A673 (cell line): ENCODE data around the gene CCDC88C. TPM values are rescaled to one million over a fixed set of nuclear protein-coding genes. Genes with fewer than 3 reads are reported as not detected.

Source experiments
- BruUV-seq: library from RNA; stranded (reverse); fragments of 400-500 nt; replicated peaks from 2 replicates; lab custom pipeline; 2021; lab: Mats Ljungman, UMichigan
- CTCF ChIA-PET: fragments of 300-600 bp; sonication (Branson Sonifier 250); formaldehyde crosslinking; loops from one replicate; lab custom pipeline; 2022; ENCODE audit warnings: antibody characterized with exemption; lab: Charles Lee
- POLR2A ChIA-PET: fragments of 300-600 bp; sonication (Branson Sonifier 250); formaldehyde crosslinking; loops from one replicate; lab custom pipeline; 2022; ENCODE audit warnings: antibody characterized with exemption; ENCODE audit not compliant: low non-redundant PET; lab: Charles Lee
- DNase-seq: peaks from one replicate; pipeline ENCODE4 v3.0.0-alpha.2; 2015; ENCODE audit warnings: low spot score
- H3K27ac ChIP-seq: fragments of 200-600 bp; sonication (generic); 2 replicates; pipeline ENCODE4 v1.5.1; 2016; ENCODE audit warnings: mixed run types, low read depth, mild to moderate bottlenecking, mixed read lengths, antibody characterized with exemption, low read length; ENCODE audit not compliant: poor library complexity, severe bottlenecking
- H3K27me3 ChIP-seq: fragments of 200-600 bp; sonication (generic); replicated peaks from 2 replicates; pipeline ENCODE4 v1.6.1; 2017; ENCODE audit warnings: mixed run types, low read depth, mild to moderate bottlenecking, mixed read lengths, antibody characterized with exemption, low read length; ENCODE audit not compliant: insufficient read depth, poor library complexity
- H3K36me3 ChIP-seq: fragments of 200-600 bp; sonication (generic); 2 replicates; pipeline ENCODE4 v1.6.1; 2016; ENCODE audit warnings: mixed run types, mild to moderate bottlenecking, mixed read lengths, antibody characterized with exemption, low read length; ENCODE audit not compliant: insufficient read depth, poor library complexity, severe bottlenecking
- H3K4me1 ChIP-seq: fragments of 200-600 bp; sonication (generic); 2 replicates; pipeline ENCODE4 v1.6.1; 2017; ENCODE audit warnings: mixed run types, mild to moderate bottlenecking, mixed read lengths, antibody characterized with exemption, low read length; ENCODE audit not compliant: insufficient read depth, poor library complexity, severe bottlenecking
- H3K4me3 ChIP-seq: fragments of 200-600 bp; sonication (generic); 2 replicates; pipeline ENCODE4 v1.5.1; 2016; ENCODE audit warnings: low read depth, mixed run types, mild to moderate bottlenecking, mixed read lengths, low read length; ENCODE audit not compliant: poor library complexity, severe bottlenecking
- H3K9me3 ChIP-seq: fragments of 200-600 bp; sonication (generic); 2 replicates; pipeline ENCODE4 v1.6.1; 2016; ENCODE audit warnings: mixed run types, low read depth, mild to moderate bottlenecking, mixed read lengths, antibody characterized with exemption, low read length; ENCODE audit not compliant: poor library complexity, severe bottlenecking
- EZH2 ChIP-seq: fragments of 200-600 bp; sonication (generic); IDR thresholded peaks from 2 replicates; pipeline ENCODE4 v1.6.1; 2017; ENCODE audit warnings: borderline replicate concordance, low read depth, mild to moderate bottlenecking, mixed read lengths, antibody characterized with exemption, low read length; ENCODE audit not compliant: poor library complexity, severe bottlenecking
- intact Hi-C: fragments of 100-400 bp; cut with micrococcal nuclease; formaldehyde crosslinking; loops from one replicate; pipeline ENCODE4 v1.10.0; 2022; ENCODE audit not compliant: unreplicated experiment
- total RNA-seq: library from RNA; stranded (reverse); gene quantifications from 2 replicates; pipeline ENCODE4 v1.2.3, GENCODE V29; 2021
- TF ChIP-seq, protein P1 (sequence below): fragments of 300-800, 200-600 bp; sonication (generic); conservative IDR thresholded peaks from 2 replicates; pipeline ENCODE4 v1.5.1; 2017; ENCODE audit warnings: low read depth, mild to moderate bottlenecking, antibody characterized with exemption, low read length, moderate library complexity, mixed read lengths

CCDC88C gene
- total RNA-seq, 1 experiment from 2014 or later: 49.1 TPM

GRCh38 chr14:91388551-91388975 lies 29.1 kb downstream of the CCDC88C start:
- no peak overlapping the region for H3K4me3 ChIP-seq
- H3K27ac ChIP-seq: no peak overlapping the region
- POLR2A ChIA-PET: no interaction called here
- intact Hi-C loops: no loop called here
- H3K27me3 ChIP-seq: no peaks in the 10 kb centered on the region
- no TSS peak for BruUV-seq
- no peaks in the 10 kb centered on the region for H3K9me3 ChIP-seq
- TF ChIP-seq, protein P1, sequence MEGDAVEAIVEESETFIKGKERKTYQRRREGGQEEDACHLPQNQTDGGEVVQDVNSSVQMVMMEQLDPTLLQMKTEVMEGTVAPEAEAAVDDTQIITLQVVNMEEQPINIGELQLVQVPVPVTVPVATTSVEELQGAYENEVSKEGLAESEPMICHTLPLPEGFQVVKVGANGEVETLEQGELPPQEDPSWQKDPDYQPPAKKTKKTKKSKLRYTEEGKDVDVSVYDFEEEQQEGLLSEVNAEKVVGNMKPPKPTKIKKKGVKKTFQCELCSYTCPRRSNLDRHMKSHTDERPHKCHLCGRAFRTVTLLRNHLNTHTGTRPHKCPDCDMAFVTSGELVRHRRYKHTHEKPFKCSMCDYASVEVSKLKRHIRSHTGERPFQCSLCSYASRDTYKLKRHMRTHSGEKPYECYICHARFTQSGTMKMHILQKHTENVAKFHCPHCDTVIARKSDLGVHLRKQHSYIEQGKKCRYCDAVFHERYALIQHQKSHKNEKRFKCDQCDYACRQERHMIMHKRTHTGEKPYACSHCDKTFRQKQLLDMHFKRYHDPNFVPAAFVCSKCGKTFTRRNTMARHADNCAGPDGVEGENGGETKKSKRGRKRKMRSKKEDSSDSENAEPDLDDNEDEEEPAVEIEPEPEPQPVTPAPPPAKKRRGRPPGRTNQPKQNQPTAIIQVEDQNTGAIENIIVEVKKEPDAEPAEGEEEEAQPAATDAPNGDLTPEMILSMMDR: no peak
- TF ChIP-seq EZH2: no peak
- no peaks in the 10 kb centered on the region for H3K36me3 ChIP-seq
- no peak for DNase-seq
- CTCF ChIA-PET: no interaction called here
- H3K4me1 ChIP-seq: peaks cover 8% of the 10 kb centered on the region

DNA sequence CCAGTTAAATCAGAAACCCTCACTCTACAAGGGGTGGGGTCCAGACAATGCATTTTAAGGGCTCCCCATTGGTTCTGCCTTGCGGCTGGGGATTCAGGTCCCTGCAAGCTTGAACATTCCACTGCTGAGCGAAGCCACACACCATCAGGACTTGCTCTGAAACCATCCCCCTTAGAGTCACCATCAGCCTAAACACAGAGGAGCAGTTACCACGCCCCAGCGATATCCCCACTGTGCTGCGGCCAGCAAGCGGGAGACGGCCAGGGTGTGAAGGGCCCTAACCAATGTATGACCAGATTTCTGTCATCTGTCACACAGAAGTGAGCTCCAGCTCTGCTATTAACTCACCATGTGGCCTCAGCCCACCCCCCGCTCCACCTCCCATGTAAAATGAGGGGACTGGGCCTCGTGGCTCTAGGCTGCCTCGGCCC lies 29.7 kb downstream of the CCDC88C start:
- intact Hi-C loops: no loop called here
- no peaks in the 10 kb centered on the region for H3K9me3 ChIP-seq
- H3K27me3 ChIP-seq: no peaks in the 10 kb centered on the region
- CTCF ChIA-PET: no interaction called here
- no peak overlapping the region for H3K4me3 ChIP-seq
- no TSS peak for BruUV-seq
- TF ChIP-seq, protein P1: no peak
- TF ChIP-seq EZH2: no peak
- peaks cover 11% of the 10 kb centered on the region for H3K4me1 ChIP-seq
- DNase-seq: no peak
- POLR2A ChIA-PET: no interaction called here
- H3K36me3 ChIP-seq: no peaks in the 10 kb centered on the region
- H3K27ac ChIP-seq: no peak overlapping the region

- TF ChIP-seq, protein P1: no peak
- no peak for TF ChIP-seq EZH2
- H3K27ac ChIP-seq: no peak overlapping the region
- ChIA-PET POLR2A (no interaction called here), CTCF (no interaction called here)
- BruUV-seq: no TSS peak
- no peaks in the 10 kb centered on the region for H3K9me3 ChIP-seq
- no peaks in the 10 kb centered on the region for H3K27me3 ChIP-seq
- H3K4me3 ChIP-seq: no peak overlapping the region
- H3K4me1 ChIP-seq: peaks cover 15% of the 10 kb centered on the region
- DNase-seq: no peak
- H3K36me3 ChIP-seq: no peaks in the 10 kb centered on the region
- intact Hi-C loops: no loop called here
Measured at GRCh38 chr14:91387169-91387835, 30.3 kb downstream of the CCDC88C start.
